HG03575 (cell line): Measurements from ENCODE around the gene POLD2.
"Not testable (repeated sequence)": the region's sequence is repeated elsewhere in the genome, so short reads cannot be mapped to it uniquely, and the experiment has no call there.

Source experiments
- ATAC-seq: cut with Tn5 transposase; IDR thresholded peaks from one replicate; pipeline ENCODE4 v1.9.1; 2021; ENCODE audit not compliant: unreplicated experiment, insufficient number of reproducible peaks, low FRiP score; ENCODE audit errors: extremely low read depth

Gene POLD2

GRCh38 chr7:44141221-44141850, 18.0 kb upstream of the POLD2 start, which contains the start of gene MYL7:
Gene MYL7 (minus strand): TSS chr7:44141332. CDS start chr7:44141305, 27 bp downstream.
- ATAC-seq = no peak

- no peak for ATAC-seq
Observed at GRCh38 chr7:44140341-44140740, 17.0 kb upstream of the POLD2 start.

GRCh38 chr7:44139311-44140010, 16.1 kb upstream of the POLD2 start:
- ATAC-seq = no peak

GRCh38 chr7:44138698-44139097, 15.3 kb upstream of the POLD2 start:
- ATAC-seq = no peak

GRCh38 chr7:44136731-44137130, 13.4 kb upstream of the POLD2 start:
- no peak for ATAC-seq

GRCh38 chr7:44134943-44135628, 11.7 kb upstream of the POLD2 start:
- no peak for ATAC-seq

GRCh38 chr7:44133295-44133694, 9.9 kb upstream of the POLD2 start:
- no peak for ATAC-seq

- no peak for ATAC-seq
Observed at GRCh38 chr7:44132039-44132438, 8.7 kb upstream of the POLD2 start.

- ATAC-seq = no peak
Observed at GRCh38 chr7:44131173-44132029, 8.1 kb upstream of the POLD2 start.

- no peak for ATAC-seq
Observed at GRCh38 chr7:44128721-44129582, 5.6 kb upstream of the POLD2 start.

- no peak for ATAC-seq
Observed at GRCh38 chr7:44127161-44127560, 3.8 kb upstream of the POLD2 start.

GRCh38 chr7:44126574-44126973, 3.2 kb upstream of the POLD2 start:
- not testable (repeated sequence) for ATAC-seq

- no peak for ATAC-seq
Observed at GRCh38 chr7:44124822-44125202, 1.5 kb upstream of the POLD2 start.

- no peak for ATAC-seq
Observed at GRCh38 chr7:44122529-44122928, 819 bp downstream of the POLD2 start.

GRCh38 chr7:44121761-44122420, 1.5 kb downstream of the POLD2 start:
- no peak for ATAC-seq

- ATAC-seq = no peak
Observed at GRCh38 chr7:44120395-44120794, 3.0 kb downstream of the POLD2 start.

GRCh38 chr7:44119829-44120380, 3.4 kb downstream of the POLD2 start:
- ATAC-seq = no peak
